OCI-M1 (cell line): Measurements from ENCODE around the gene TOM1L1.

Source experiments
- DNase-seq: peaks from one replicate; lab custom pipeline; 2025; lab: John Stamatoyannopoulos, UW

The TOM1L1 gene

DNA sequence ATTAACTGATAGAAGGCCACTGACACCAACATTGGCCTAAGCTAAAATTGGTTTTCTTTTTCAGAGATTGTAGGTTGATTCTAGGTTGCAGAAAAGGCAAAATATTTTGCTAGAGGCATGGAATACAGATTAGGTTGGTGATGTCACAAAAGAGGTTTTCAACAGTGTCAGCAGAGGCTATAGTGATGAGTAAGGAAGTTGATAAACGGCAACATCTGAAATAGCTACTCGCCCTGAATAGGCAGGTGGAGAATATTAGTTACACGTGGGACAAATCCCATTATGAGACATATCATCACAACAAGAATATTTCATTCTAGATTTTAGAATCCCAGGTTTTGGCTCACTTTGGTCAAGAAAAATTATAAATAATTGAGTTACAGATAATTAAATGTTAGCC, 1.5 kb upstream of the TOM1L1 start:
- DNase-seq: no peak

- no peak for DNase-seq
Observed at GRCh38 chr17:54899721-54900456, 763 bp upstream of the TOM1L1 start.

DNA sequence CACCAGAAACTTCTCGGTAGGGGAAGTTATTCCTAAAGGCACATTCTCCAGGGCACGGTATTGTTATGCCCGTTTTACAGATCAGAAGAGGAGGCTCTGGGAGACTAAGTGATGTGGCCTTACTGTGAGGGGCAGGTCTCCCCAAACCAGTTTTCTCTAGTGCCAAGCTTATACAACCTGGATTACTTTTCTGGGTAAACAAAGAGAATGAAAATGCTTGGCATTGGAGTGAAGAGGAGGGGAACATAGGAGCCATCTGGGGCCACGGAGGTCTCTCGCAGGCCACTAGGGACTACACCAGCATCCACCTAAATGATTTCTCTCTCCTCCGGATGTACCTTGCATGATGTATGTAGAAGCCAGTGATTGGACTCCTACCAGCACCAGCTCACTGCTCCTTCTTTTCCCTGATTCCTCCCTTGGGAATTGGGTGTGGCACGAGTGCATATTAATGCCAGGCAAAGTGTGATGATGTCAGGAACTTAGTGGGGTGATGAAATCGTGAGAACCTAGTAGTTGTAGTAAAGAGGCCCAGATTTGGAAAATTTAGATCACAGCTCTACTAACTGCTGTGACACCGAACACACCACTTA, 674 bp downstream of the TOM1L1 start:
- DNase-seq: no peak

GRCh38 chr17:54902017-54902416, 1.4 kb downstream of the TOM1L1 start:
- DNase-seq: no peak

- no peak for DNase-seq
Observed at GRCh38 chr17:54902611-54903010, 2.0 kb downstream of the TOM1L1 start.

- DNase-seq: no peak
Observed at GRCh38 chr17:54903375-54903774, 2.7 kb downstream of the TOM1L1 start.

- DNase-seq: no peak
Observed at GRCh38 chr17:54906683-54907082, 6.0 kb downstream of the TOM1L1 start.

DNA sequence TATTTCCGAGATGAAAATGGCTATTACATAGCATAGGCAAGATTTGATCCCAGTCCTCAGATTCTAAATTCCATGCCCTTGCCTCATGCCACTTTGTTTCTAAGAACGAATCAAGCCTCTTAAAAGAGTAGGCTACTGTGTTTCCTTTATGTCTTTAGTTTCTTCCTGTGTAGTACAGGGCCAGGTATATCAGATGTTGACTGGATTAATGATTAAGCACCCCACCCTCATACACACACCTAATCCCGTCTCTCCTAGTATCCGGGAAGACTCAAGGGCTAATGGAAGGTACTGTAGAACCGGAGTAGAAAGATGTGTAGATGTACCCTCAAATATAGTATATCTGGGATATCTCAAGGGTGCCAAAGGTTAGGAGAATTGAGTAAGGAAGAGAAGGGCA, 6.7 kb downstream of the TOM1L1 start:
- DNase-seq: no peak

DNA sequence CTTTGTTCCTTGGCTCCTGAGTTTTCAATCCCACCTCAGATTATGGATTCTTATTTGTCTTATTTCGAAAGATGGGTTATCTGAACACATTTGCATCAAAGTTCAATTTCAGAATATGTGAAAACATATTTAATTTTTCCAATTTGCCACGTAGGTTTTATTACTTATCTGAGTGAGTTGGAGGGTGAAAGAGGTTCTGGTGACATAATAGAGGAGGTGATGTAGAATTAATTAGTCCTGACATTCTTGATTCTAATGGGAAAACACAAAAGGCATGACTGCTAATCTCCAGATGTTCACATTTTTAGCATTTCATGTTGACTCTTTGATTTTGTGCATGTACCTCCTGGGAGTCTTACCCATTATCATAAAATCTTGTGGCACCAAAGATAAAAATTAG, 9.1 kb downstream of the TOM1L1 start:
- no peak for DNase-seq

DNA sequence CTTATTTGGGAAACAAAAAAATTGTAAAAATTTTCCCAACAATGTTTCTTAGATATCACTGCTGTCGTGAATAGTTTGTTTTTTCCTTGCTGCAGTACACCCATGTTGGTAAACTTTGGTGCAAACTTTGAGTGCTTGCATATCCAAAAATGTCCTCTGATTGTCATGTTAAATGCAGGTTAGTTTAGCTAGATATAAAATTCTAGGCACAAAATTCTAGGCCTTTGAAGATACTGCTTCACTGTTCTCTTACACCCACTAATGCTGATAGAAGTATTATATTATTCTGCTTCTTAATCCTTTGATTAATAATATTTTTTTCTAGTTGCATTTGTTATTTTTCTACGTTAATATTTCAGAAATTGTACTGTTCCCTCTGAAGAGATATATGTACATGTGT, 16.1 kb downstream of the TOM1L1 start:
- no peak for DNase-seq

- DNase-seq: no peak
Observed at GRCh38 chr17:54919425-54919824, 18.8 kb downstream of the TOM1L1 start.

GRCh38 chr17:54920819-54921218, 20.2 kb downstream of the TOM1L1 start:
- no peak for DNase-seq

- DNase-seq: no peak
Observed at GRCh38 chr17:54924405-54924804, 23.8 kb downstream of the TOM1L1 start.

DNA sequence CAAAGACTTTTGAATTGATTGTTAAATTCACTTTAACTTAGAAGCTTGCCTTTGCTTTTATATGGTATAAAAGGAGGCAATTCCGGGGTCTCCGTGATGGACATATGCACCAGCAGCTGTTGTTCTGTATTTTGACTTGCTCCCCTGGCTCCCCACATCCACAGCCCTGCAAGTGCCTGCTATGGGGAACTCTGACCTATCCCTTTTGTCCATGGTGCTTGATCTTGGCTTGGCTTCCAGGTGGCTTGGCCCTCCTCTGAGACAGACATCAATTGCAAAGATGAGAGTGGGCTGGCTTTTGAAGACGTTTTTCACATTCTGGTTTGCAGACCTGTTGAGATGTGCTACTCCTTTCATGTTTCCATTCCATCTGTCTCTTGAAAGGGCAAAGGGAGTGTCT, 26.9 kb downstream of the TOM1L1 start:
- no peak for DNase-seq

DNA sequence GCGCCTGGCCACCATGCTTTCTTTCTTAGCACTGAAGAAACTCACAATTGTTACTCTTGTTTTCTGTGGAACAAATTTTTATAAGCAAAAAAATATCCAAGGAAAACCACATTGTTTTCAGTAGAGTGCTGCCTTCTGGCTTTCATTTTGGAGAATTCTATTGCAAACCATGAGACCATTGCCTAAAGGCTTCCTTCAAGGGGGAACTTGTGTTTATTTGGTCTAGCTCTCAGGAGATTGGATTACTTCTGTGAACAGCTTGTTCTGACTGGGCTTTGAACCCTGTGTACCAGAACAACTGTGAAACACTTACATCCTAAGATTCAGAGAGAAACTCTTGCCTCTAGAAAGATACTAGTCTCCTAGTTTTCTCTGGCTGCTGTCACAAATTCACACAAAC, 32.1 kb downstream of the TOM1L1 start:
- DNase-seq: no peak

DNA sequence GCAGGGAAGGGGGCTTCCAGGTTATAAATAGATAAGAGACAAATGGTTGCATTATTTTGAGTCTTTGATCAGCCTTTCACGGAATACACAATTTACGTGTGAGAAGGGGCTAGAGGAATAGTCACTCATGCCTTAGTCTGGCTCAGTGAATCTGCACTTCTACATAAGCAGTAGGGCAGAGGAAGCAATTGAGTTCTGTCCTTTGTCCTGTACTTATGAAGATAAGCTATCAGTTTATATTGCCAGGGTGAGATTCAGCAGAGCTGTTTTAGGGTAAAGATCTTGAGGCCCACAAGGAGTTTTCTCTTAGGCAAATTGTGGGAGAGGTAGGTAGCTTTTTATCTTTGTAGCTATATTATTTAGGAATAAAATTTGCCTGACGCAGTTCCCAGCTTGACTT, 33.3 kb downstream of the TOM1L1 start:
- no peak for DNase-seq

GRCh38 chr17:54935471-54935870, 34.8 kb downstream of the TOM1L1 start:
- DNase-seq: no peak

DNA sequence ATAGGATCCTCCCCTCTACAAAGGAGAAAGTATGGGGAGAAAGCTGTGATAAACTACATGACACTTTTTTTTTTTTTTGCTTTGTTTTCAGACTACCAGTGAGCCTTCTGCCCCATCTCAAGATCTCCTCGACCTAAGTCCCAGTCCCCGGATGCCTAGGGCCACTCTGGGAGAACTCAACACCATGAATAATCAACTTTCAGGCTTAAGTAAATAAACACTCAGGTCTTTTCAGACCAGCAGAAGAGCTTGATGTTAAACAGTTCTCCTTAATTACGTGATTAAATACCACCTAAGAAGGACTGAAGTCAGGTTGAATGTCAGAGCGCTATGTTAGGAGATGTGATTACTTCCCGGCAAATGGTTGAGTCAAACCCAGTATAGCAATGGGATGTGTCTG, 36.4 kb downstream of the TOM1L1 start:
- no peak for DNase-seq

DNA sequence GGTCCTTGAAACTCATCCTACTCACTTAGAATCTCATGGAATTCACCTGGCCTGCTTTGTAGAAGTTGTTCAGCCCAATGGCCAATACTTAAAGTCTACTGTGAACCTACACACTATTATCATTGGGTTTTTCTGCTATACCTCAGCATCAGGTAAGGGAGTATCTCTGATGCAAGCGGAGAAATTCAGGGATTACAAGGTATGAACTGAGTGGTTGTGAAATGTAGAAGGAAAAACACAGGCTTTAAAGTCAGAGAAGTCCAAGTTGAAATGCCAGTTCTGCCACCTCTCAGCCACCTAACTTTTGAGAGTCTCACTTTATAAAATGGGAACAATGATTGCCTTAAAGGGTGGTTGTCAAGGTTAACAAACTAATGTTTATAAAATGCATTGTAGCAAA, 36.8 kb downstream of the TOM1L1 start:
- DNase-seq: no peak

DNA sequence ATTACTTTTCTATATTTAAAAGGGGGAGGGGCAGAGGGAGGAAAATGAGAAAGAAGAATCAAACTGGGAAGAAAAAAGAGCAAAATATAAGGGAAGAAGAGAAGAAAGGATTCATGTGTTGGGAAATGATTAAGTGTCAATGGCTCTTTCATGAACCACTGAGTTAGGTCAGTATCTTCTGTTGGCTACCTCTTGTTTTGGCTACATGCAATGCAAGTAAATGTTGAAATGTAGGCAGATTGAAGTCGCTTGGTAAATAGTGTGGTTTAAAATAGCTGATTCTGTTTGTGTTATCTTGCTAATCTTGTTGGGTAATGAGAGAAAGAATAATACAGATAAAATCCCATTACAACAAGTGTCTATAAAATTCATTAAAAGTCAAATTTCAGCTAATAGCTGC, 40.6 kb downstream of the TOM1L1 start:
- no peak for DNase-seq

DNA sequence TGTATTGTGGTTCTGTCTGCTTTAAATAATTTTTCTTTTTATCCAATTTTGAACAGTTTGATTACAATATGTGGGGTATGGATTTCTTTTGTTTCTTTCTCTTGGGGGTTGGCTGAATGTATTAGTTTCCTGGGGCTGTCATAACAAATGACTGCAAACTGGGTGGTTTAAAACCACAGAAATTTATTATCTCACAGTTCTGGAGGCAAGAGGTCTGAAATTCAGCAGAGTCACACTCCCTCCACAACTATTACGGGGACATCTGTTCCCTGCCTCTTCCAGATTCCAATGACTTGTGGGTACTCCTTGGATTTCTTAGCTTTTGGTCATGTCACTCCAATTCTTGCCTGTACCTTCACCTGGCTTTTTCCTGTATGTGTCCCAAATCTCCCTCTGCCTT, 44.1 kb downstream of the TOM1L1 start:
- peak; percentile 80 for DNase-seq

GRCh38 chr17:54945231-54945630, 44.6 kb downstream of the TOM1L1 start:
- peak; percentile 42 for DNase-seq

DNA sequence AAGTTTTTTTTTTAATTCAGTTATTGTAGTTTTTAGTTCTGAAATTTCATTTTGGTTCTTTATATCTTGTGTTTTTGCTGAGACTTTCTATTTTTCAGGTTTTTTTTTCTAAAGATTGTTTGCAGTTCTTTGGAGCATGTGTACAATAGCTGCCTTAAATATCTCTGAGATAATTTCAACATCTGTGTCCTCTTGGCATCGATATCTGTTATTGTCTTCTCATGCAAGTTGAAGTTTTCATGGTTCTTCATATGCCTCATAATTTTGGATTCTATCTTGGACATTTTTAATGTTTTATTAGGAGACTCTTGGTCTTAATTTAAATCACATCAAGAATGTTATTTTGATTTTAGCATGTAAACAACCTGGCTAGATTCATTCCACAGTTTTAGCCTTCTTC, 45.0 kb downstream of the TOM1L1 start:
- peak; percentile 21 for DNase-seq

- DNase-seq: peak; percentile 71
Observed at GRCh38 chr17:54947396-54947795, 46.7 kb downstream of the TOM1L1 start.
